Endothelial cell of umbilical vein (primary cell): ENCODE measurements around the gene CCR5. TPM values are rescaled to one million over a fixed set of nuclear protein-coding genes. Genes with fewer than 3 reads are reported as not detected.

Source experiments
- Bru-seq: library from RNA; stranded (reverse); fragments of 400-500 nt; gene quantifications from one replicate; lab custom pipeline; 2021; lab: Mats Ljungman, UMichigan
- BruChase-seq, 2 experiments: library from RNA; stranded (reverse); fragments of 400-500 nt; gene quantifications; one replicate each; lab custom pipeline; 2021; lab: Mats Ljungman, UMichigan
- BruUV-seq: library from RNA; stranded (reverse); fragments of 400-500 nt; replicated peaks from 2 replicates; lab custom pipeline; 2021; lab: Mats Ljungman, UMichigan
- CTCF ChIA-PET: fragments of 300-600, 350-600 bp; sonication (Branson Sonifier 250); formaldehyde crosslinking; loops from one replicate; lab custom pipeline; 2021; ENCODE audit warnings: antibody characterized with exemption, inconsistent platforms; lab: Charles Lee
- POLR2A ChIA-PET: fragments of 300-600, 350-600 bp; sonication (Branson Sonifier 250); formaldehyde crosslinking; loops from one replicate; lab custom pipeline; 2021; ENCODE audit warnings: antibody characterized with exemption, inconsistent platforms; lab: Charles Lee
- DNase-seq: peaks from one replicate; pipeline ENCODE4 v3.0.0-alpha.2; 2011; ENCODE audit warnings: low read depth, low spot score
- FAIRE-seq: peaks from 2 replicates; lab custom pipeline; 2011; peaks lifted over from hg19 to GRCh38; lab: Jason Lieb, UNC
- H2AFZ ChIP-seq: 2 replicates; pipeline ENCODE4 v1.6.0; 2012; ENCODE audit warnings: low read depth, low read length, control low read depth, inconsistent platforms
- H3K27ac ChIP-seq: 2 replicates; pipeline ENCODE4 v1.5.1; 2011; ENCODE audit warnings: low read depth, mild to moderate bottlenecking, control low read depth, low read length, moderate library complexity; ENCODE audit not compliant: insufficient read depth
- H3K27me3 ChIP-seq, 2 experiments: 2 replicates each; pipeline versions ENCODE4 v1.6.0 to v1.6.1; 2011; ENCODE audit warnings: low read length in 2 of 2, mixed read lengths in 1 of 2; ENCODE audit not compliant: control insufficient read depth in 2 of 2, insufficient read depth in 2 of 2
- H3K36me3 ChIP-seq, 2 experiments: 2 replicates in 1 of 2; 3 replicates in 1 of 2; pipeline ENCODE4 v1.5.1; 2011; ENCODE audit warnings: low read length in 2 of 2, mild to moderate bottlenecking in 1 of 2, moderate library complexity in 1 of 2; ENCODE audit not compliant: control insufficient read depth in 2 of 2, insufficient read depth in 2 of 2; ENCODE audit errors: extremely low read depth in 1 of 2
- H3K4me1 ChIP-seq: 3 replicates; pipeline ENCODE4 v1.5.1; 2011; ENCODE audit warnings: mild to moderate bottlenecking, low read length; ENCODE audit not compliant: control insufficient read depth, insufficient read depth; ENCODE audit errors: extremely low read depth
- H3K4me2 ChIP-seq: 2 replicates; pipeline ENCODE4 v1.6.1; 2011; ENCODE audit warnings: low read length, control low read depth, mixed read lengths; ENCODE audit not compliant: insufficient read depth
- H3K4me3 ChIP-seq, 3 experiments: fragments of 200-600 bp in 1 of 3; sonication (generic), shearing (Covaris generic) in 1 of 3; replicated peaks in 1 of 3; 2 replicates each; pipeline ENCODE4 v1.5.1; 2011 to 2016; ENCODE audit warnings: control low read depth in 3 of 3, low read length in 3 of 3, mild to moderate bottlenecking in 2 of 3, inconsistent platforms in 1 of 3, low read depth in 1 of 3, moderate library complexity in 1 of 3; ENCODE audit not compliant: insufficient read depth in 1 of 3
- H3K79me2 ChIP-seq: 2 replicates; pipeline ENCODE4 v1.6.0; 2012; ENCODE audit warnings: low read length, inconsistent platforms; ENCODE audit not compliant: control insufficient read depth, insufficient read depth
- H3K9ac ChIP-seq: replicated peaks from 2 replicates; pipeline ENCODE3; 2011; ENCODE audit warnings: low read length, control low read depth; ENCODE audit not compliant: insufficient read depth; ENCODE audit errors: extremely low read depth
- H3K9me1 ChIP-seq: replicated peaks from 3 replicates; pipeline ENCODE4 v1.6.0; 2011; ENCODE audit warnings: mild to moderate bottlenecking, low read length; ENCODE audit not compliant: control insufficient read depth, insufficient read depth; ENCODE audit errors: extremely low read depth
- H3K9me3 ChIP-seq: replicated peaks from 2 replicates; pipeline ENCODE4 v1.5.1; 2012; ENCODE audit warnings: low read length, inconsistent platforms; ENCODE audit not compliant: control insufficient read depth, insufficient read depth
- H4K20me1 ChIP-seq: replicated peaks from 2 replicates; pipeline ENCODE3; 2011; ENCODE audit warnings: mild to moderate bottlenecking, low read length; ENCODE audit not compliant: control insufficient read depth, insufficient read depth; ENCODE audit errors: extremely low read depth
- CTCF ChIP-seq, 2 donors: IDR thresholded peaks; 1 replicate in 1 of 2; 2 replicates in 1 of 2; pipeline ENCODE4 v1.5.1; 2011; ENCODE audit warnings: low read length in 2 of 2, mild to moderate bottlenecking in 2 of 2, moderate library complexity in 2 of 2, control low read depth in 1 of 2, inconsistent platforms in 1 of 2, low read depth in 1 of 2; ENCODE audit not compliant: insufficient read depth in 1 of 2; ENCODE audit errors: extremely low read depth in 1 of 2
- EZH2 ChIP-seq: IDR thresholded peaks from 2 replicates; pipeline ENCODE4 v1.6.1; 2012; ENCODE audit warnings: borderline replicate concordance, low read depth, mild to moderate bottlenecking, moderate library complexity, low read length, inconsistent platforms; ENCODE audit not compliant: severe bottlenecking
- FOS ChIP-seq: IDR thresholded peaks from 2 replicates; pipeline ENCODE4 v1.6.1; 2011; ENCODE audit warnings: mild to moderate bottlenecking, low read length, moderate library complexity, borderline replicate concordance; ENCODE audit not compliant: insufficient read depth
- GATA2 ChIP-seq: IDR thresholded peaks from 2 replicates; pipeline ENCODE4 v1.7.0; 2011; ENCODE audit warnings: low read depth, mild to moderate bottlenecking, moderate library complexity, mixed read lengths, low read length; ENCODE audit not compliant: insufficient read length, insufficient read depth
- JUN ChIP-seq: IDR thresholded peaks from 2 replicates; pipeline ENCODE4 v1.6.1; 2011; ENCODE audit warnings: borderline replicate concordance, low read depth; ENCODE audit not compliant: insufficient read length, insufficient read depth
- MYC ChIP-seq: IDR thresholded peaks from one replicate; pipeline ENCODE4 v1.6.1; 2011; ENCODE audit warnings: mild to moderate bottlenecking, low read depth, low read length
- POLR2A ChIP-seq: IDR thresholded peaks from 2 replicates; pipeline ENCODE4 v1.6.1; 2012; ENCODE audit warnings: low read depth, mild to moderate bottlenecking, control low read depth, low read length
- POLR2AphosphoS5 ChIP-seq: IDR thresholded peaks from 2 replicates; pipeline ENCODE4 v1.6.1; 2012; ENCODE audit warnings: low read depth, mild to moderate bottlenecking, control low read depth, low read length, moderate library complexity; ENCODE audit not compliant: insufficient read depth
- dilution Hi-C: fragments of 300-500 bp; cut with MboI; formaldehyde crosslinking; loops from one replicate; pipeline ENCODE4 v1.15.0; 2019; ENCODE audit warnings: low sequenced_read_pairs; ENCODE audit not compliant: extremely low pct_ligation_motif_present
- intact Hi-C: fragments of 100-400 bp; cut with micrococcal nuclease; formaldehyde crosslinking; loops from one replicate; pipeline ENCODE4 v1.10.0; 2022
- long read RNA-seq: library from polyadenylated mRNA; stranded (forward); transcript quantifications from one replicate; pipeline ENCODE4 v2.0.0, GENCODE V29; 2021
- polyA minus RNA-seq, 3 experiments: library from RNA; depleted of rRNA, polyadenylated mRNA; stranded (reverse); fragments of >200 nt; gene quantifications; 1 replicate in 1 of 3; 2 replicates in 2 of 3; pipeline ENCODE4 v1.2.3, GENCODE V29; 2011
- polyA plus RNA-seq, 4 experiments: library from polyadenylated mRNA; depleted of rRNA in 3 of 4; stranded (reverse) in 3 of 4; unstranded in 1 of 4; fragments of >200 nt; gene quantifications; 2 replicates each; pipeline versions ENCODE4 v1.2.1 to v1.2.3, GENCODE V29; 2011 to 2012; ENCODE audit warnings: missing spikeins in 1 of 4
- total RNA-seq: library from RNA; stranded (reverse); gene quantifications from 2 replicates; pipeline ENCODE4 v1.2.3, GENCODE V29; 2021
- TF ChIP-seq, protein P1 (sequence below): IDR thresholded peaks from 2 replicates; pipeline ENCODE4 v1.6.1; 2011; ENCODE audit not compliant: insufficient read depth, insufficient read length

Gene CCR5
- total RNA-seq (not detected in 2 replicates), polyA plus RNA-seq (not detected in 2 replicates), polyA minus RNA-seq (not detected in 2 replicates), Bru-seq, nascent RNA (not detected), BruChase-seq, experiment 1, labeled RNA remaining after a 6-hour chase (not detected), BruChase-seq, experiment 2, labeled RNA remaining after a 2-hour chase (not detected)
- not detected in 2 replicates for polyA plus RNA-seq (2011; cell fraction: cytosol; rRNA removed)
- not detected in 2 replicates for polyA plus RNA-seq (2011; cell fraction: nucleus; rRNA removed)
- polyA plus RNA-seq (2012), result not detected in 2 replicates
- polyA minus RNA-seq (2011; cell fraction: cytosol; rRNA and poly(A)+ RNA removed), result not detected
- not detected in 2 replicates for polyA minus RNA-seq (2011; cell fraction: nucleus; rRNA and poly(A)+ RNA removed)
- long read RNA-seq, result 0 reads

- H3K27me3 ChIP-seq, result peaks cover 8 to 19% of the 10 kb centered on the region in 2 experiments
- H3K27ac ChIP-seq, result no peak within 1 kb of the TSS
- H3K9me1 ChIP-seq, result no peaks in the 10 kb centered on the region
- no peak within 1 kb of the TSS for H2AFZ ChIP-seq
- no TSS peak for BruUV-seq
- no peaks in the 10 kb centered on the region for H3K4me1 ChIP-seq
- H3K36me3 ChIP-seq, result no peaks in the 10 kb centered on the region
- FAIRE-seq, result no peak
- no peaks in the 10 kb centered on the region for H4K20me1 ChIP-seq
- TF ChIP-seq, protein P1, sequence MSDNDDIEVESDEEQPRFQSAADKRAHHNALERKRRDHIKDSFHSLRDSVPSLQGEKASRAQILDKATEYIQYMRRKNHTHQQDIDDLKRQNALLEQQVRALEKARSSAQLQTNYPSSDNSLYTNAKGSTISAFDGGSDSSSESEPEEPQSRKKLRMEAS, result no peak
- TF ChIP-seq FOS (no peak), POLR2AphosphoS5 (no peak), MYC (no peak), GATA2 (no peak), CTCF (IDR thresholded peaks at IDR 0.05; ENCODE audit: extremely low read depth in 1 of 2, insufficient read depth in 1 of 2, low read depth in 1 of 2, low read length in 2 of 2) (no peak), JUN (no peak), POLR2A (no peak), EZH2 (no peak)
- no peaks in the 10 kb centered on the region for H3K79me2 ChIP-seq
- no peaks in the 10 kb centered on the region for H3K9me3 ChIP-seq
- dilution Hi-C loops, result no loop called here
- DNase-seq, result no peak
- ChIA-PET POLR2A (no interaction called here), CTCF (interaction anchor here (1.5 to 6.1 kb wide), 5 partner anchors 7 to 95 kb away, joined by 4 to 45 read pairs (median 8); no protein-coding TSS in a partner anchor)
- intact Hi-C loops, result loop anchor here (10.0 kb wide), 1 partner anchor 184 kb away; no protein-coding TSS in a partner anchor
- H3K4me3 ChIP-seq, result no peak within 1 kb of the TSS
- no peak within 1 kb of the TSS for H3K4me2 ChIP-seq
- no peak within 1 kb of the TSS for H3K9ac ChIP-seq
Measured at GRCh38 chr3:46370839-46371518, at the start of gene CCR5. CCR5 (plus strand) TSS chr3:46370946; CDS start chr3:46372903, 1,957 bp downstream.
